Neuronal stem cell (in vitro differentiated cells): Measurements from ENCODE around the gene ITGA11.

Experiments
- DNase-seq: peaks from one replicate; pipeline ENCODE4 v3.0.0-alpha.2; 2013; ENCODE audit warnings: low spot score
- H2AFZ ChIP-seq: one replicate; pipeline ENCODE4 v1.6.1; 2013; ENCODE audit warnings: mild to moderate bottlenecking, low read length, inconsistent platforms
- H2AK5ac ChIP-seq: 2 replicates; pipeline ENCODE4 v1.6.1; 2013; ENCODE audit warnings: low read depth, mild to moderate bottlenecking, inconsistent platforms, low read length, moderate library complexity, mixed read lengths
- H2BK120ac ChIP-seq: 2 replicates; pipeline ENCODE4 v1.6.1; 2013; ENCODE audit warnings: low read depth, mild to moderate bottlenecking, inconsistent platforms, low read length, moderate library complexity, mixed read lengths
- H2BK12ac ChIP-seq: one replicate; pipeline ENCODE4 v1.6.1; 2013; ENCODE audit warnings: low read length, inconsistent platforms
- H2BK15ac ChIP-seq: 2 replicates; pipeline ENCODE4 v1.6.1; 2013; ENCODE audit warnings: mild to moderate bottlenecking, low read length, inconsistent platforms, mixed read lengths
- H2BK5ac ChIP-seq: one replicate; pipeline ENCODE4 v1.6.1; 2013; ENCODE audit warnings: inconsistent platforms, mild to moderate bottlenecking, low read length, moderate library complexity
- H3K14ac ChIP-seq: one replicate; pipeline ENCODE4 v1.6.1; 2013; ENCODE audit warnings: low read length, inconsistent platforms
- H3K18ac ChIP-seq: 2 replicates; pipeline ENCODE4 v1.6.1; 2013; ENCODE audit warnings: low read length, inconsistent platforms
- H3K23ac ChIP-seq: 2 replicates; pipeline ENCODE4 v1.6.1; 2013; ENCODE audit warnings: low read depth, mild to moderate bottlenecking, mixed read lengths, low read length, inconsistent platforms; ENCODE audit not compliant: poor library complexity
- H3K27ac ChIP-seq: replicated peaks from 3 replicates; pipeline ENCODE4 v1.5.1; 2013; ENCODE audit warnings: low read length, inconsistent platforms
- H3K27me3 ChIP-seq, 3 experiments: 2 replicates each; pipeline ENCODE4 v1.6.1; 2013; ENCODE audit warnings: low read length in 3 of 3, mild to moderate bottlenecking in 2 of 3, inconsistent platforms in 1 of 3, low read depth in 1 of 3, mixed read lengths in 1 of 3, moderate library complexity in 1 of 3; ENCODE audit not compliant: control insufficient read depth in 3 of 3, insufficient read depth in 3 of 3
- H3K36me3 ChIP-seq, 2 donors: replicated peaks in 1 of 2; 2 replicates each; pipeline ENCODE4 v1.6.1; 2013; ENCODE audit warnings: low read length in 2 of 2; ENCODE audit not compliant: control insufficient read depth in 2 of 2, insufficient read depth in 2 of 2
- H3K4ac ChIP-seq: 2 replicates; pipeline ENCODE4 v1.6.1; 2013; ENCODE audit warnings: inconsistent platforms, mild to moderate bottlenecking, low read length, moderate library complexity
- H3K4me1 ChIP-seq, 2 donors: 1 replicate in 1 of 2; 2 replicates in 1 of 2; pipeline ENCODE4 v1.6.1; 2013; ENCODE audit warnings: low read length in 2 of 2, low read depth in 1 of 2; ENCODE audit not compliant: control insufficient read depth in 2 of 2, insufficient read depth in 1 of 2
- H3K4me2 ChIP-seq: one replicate; pipeline ENCODE4 v1.6.1; 2013; ENCODE audit warnings: mild to moderate bottlenecking, low read length, inconsistent platforms; ENCODE audit not compliant: insufficient read depth, poor library complexity, severe bottlenecking
- H3K4me3 ChIP-seq, 2 donors: 2 replicates each; pipeline ENCODE4 v1.5.1; 2013; ENCODE audit warnings: low read length in 2 of 2, mild to moderate bottlenecking in 2 of 2, inconsistent platforms in 1 of 2, moderate library complexity in 1 of 2
- H3K79me1 ChIP-seq: one replicate; pipeline ENCODE4 v1.6.1; 2013; ENCODE audit warnings: low read depth, mild to moderate bottlenecking, inconsistent platforms, low read length, moderate library complexity
- H3K9ac ChIP-seq: one replicate; pipeline ENCODE4 v1.6.1; 2013; ENCODE audit warnings: mild to moderate bottlenecking, low read depth, low read length, inconsistent platforms; ENCODE audit not compliant: poor library complexity
- H3K9me3 ChIP-seq, 2 donors: replicated peaks in 1 of 2; 2 replicates each; pipeline versions ENCODE3 to v1.6.1; 2013; ENCODE audit warnings: low read length in 2 of 2, mild to moderate bottlenecking in 2 of 2, inconsistent platforms in 1 of 2, low read depth in 1 of 2, mixed read lengths in 1 of 2, moderate library complexity in 1 of 2; ENCODE audit not compliant: control insufficient read depth in 2 of 2, insufficient read depth in 1 of 2
- H4K8ac ChIP-seq: one replicate; pipeline ENCODE4 v1.6.1; 2013; ENCODE audit warnings: low read depth, mild to moderate bottlenecking, inconsistent platforms, low read length, moderate library complexity
- H4K91ac ChIP-seq: one replicate; pipeline ENCODE4 v1.6.1; 2013; ENCODE audit warnings: low read length, low read depth, mild to moderate bottlenecking, inconsistent platforms; ENCODE audit not compliant: poor library complexity
- WGBS, 2 donors: extraction: QIAGEN DNeasy Blood & Tissue Kit; methylation state at CpG; one replicate each; pipeline ENCODE4 v1.1.7; 2013; ENCODE audit warnings: missing lambda C conversion rate in 2 of 2, mixed read lengths in 1 of 2; ENCODE audit not compliant: insufficient read length in 2 of 2, insufficient replicate concordance in 1 of 2; ENCODE audit errors: extremely low coverage in 2 of 2; 5-methylcytosine and 5-hydroxymethylcytosine counted together

Gene ITGA11

GRCh38 chr15:68371160-68371559, 60.8 kb downstream of the ITGA11 start:
- Histone ChIP-seq H3K4me2 (no peak overlapping the region), H3K27ac (no peak overlapping the region), H3K18ac (no peak overlapping the region), H3K4me3 (no peak overlapping the region), H3K9me3 (no peaks in the 10 kb centered on the region), H2AFZ (no peak overlapping the region), H2BK120ac (no peak overlapping the region), H3K27me3 (no peaks in the 10 kb centered on the region), H2BK15ac (no peak overlapping the region), H3K79me1 (no peaks in the 10 kb centered on the region), H3K14ac (no peak overlapping the region), H3K4me1 (peaks cover 4 to 15% of the 10 kb centered on the region in 2 donors), H3K36me3 (no peaks in the 10 kb centered on the region), H4K91ac (no peak overlapping the region), H2BK12ac (no peak overlapping the region), H3K9ac (no peak overlapping the region), H2BK5ac (no peak overlapping the region), H3K4ac (no peak overlapping the region), H2AK5ac (no peak overlapping the region), H3K23ac (no peak overlapping the region), H4K8ac (no peak overlapping the region)
- DNase-seq = no peak
- no CpG with 5 or more reads among the region's 6 CpGs for WGBS, 2 donors

- DNase-seq = no peak
- Histone ChIP-seq H4K91ac (no peak overlapping the region), H3K79me1 (no peaks in the 10 kb centered on the region), H3K18ac (no peak overlapping the region), H3K4me3 (no peak overlapping the region), H2BK5ac (peak overlapping the region; percentile 19), H3K4me2 (no peak overlapping the region), H2BK12ac (no peak overlapping the region), H3K9me3 (no peaks in the 10 kb centered on the region), H2BK120ac (no peak overlapping the region), H3K27me3 (no peaks in the 10 kb centered on the region), H2AFZ (no peak overlapping the region), H2BK15ac (no peak overlapping the region), H3K23ac (no peak overlapping the region), H3K4me1 (peaks cover 4 to 15% of the 10 kb centered on the region in 2 donors), H3K9ac (no peak overlapping the region), H3K14ac (no peak overlapping the region), H3K4ac (no peak overlapping the region), H3K27ac (no peak overlapping the region), H3K36me3 (no peaks in the 10 kb centered on the region), H4K8ac (no peak overlapping the region), H2AK5ac (no peak overlapping the region)
- WGBS, 2 donors = no CpG with 5 or more reads among the region's 9 CpGs
These were observed 61.2 kb downstream of the ITGA11 start for GRCh38 chr15:68370768-68371151.

DNA sequence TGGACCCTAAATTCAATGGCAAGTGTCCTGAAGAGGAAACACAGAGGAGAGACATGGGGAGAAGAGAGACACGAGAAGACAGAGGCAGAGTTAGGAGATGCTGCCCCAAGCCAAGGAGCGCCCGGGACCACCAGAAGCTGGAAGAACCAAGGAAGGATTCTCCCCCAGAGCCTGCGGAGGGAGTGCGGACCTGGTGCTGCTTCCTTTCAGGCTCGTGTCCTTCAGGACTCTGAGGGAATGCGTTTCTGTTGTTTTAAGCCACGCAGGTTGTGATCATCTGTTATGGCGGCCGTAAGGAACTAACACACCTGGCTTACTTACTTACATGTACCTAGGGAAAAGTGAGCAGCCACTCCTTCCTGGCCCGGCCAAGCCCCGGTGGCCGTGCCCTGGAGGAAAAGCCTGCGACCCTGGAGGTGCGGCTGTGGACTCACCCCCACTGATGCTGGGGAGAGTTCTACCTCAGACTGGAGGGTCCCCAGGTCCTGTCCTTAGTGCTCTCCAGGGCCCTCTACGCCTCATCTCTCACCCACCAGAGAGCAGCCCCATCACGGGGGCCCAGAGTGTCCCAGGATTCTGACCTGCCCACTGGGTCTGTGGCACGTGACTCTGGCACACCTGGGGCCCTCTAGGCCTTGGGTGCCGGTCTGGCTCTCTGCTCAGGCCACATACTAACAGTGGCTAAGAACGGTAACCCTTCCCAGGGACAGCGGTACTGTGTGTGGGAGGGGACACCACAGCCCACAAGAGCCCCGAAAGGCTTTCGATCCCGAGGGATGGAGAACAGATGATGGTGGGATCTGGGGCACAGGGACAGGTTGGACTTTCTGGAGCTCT, 61.8 kb downstream of the ITGA11 start:
- no peak overlapping the region for H3K23ac ChIP-seq
- H3K18ac ChIP-seq = no peak overlapping the region
- no peak overlapping the region for H2AFZ ChIP-seq
- no peak overlapping the region for H3K4ac ChIP-seq
- no peak overlapping the region for H2BK12ac ChIP-seq
- H2AK5ac ChIP-seq = peak overlapping the region; percentile 53
- H2BK5ac ChIP-seq = peak overlapping the region; percentile 19
- H3K14ac ChIP-seq = no peak overlapping the region
- no peak overlapping the region for H4K91ac ChIP-seq
- no peak overlapping the region for H2BK15ac ChIP-seq
- H3K4me1 ChIP-seq = peaks cover 4 to 12% of the 10 kb centered on the region in 2 donors
- WGBS, 2 donors = no CpG with 5 or more reads among the region's 24 CpGs
- no peak overlapping the region for H3K9ac ChIP-seq
- H3K4me3 ChIP-seq = no peak overlapping the region
- no peak overlapping the region for H4K8ac ChIP-seq
- no peak overlapping the region for H2BK120ac ChIP-seq
- no peak for DNase-seq
- no peak overlapping the region for H3K27ac ChIP-seq
- H3K9me3 ChIP-seq = no peaks in the 10 kb centered on the region
- no peak overlapping the region for H3K4me2 ChIP-seq
- no peaks in the 10 kb centered on the region for H3K27me3 ChIP-seq
- no peaks in the 10 kb centered on the region for H3K36me3 ChIP-seq
- H3K79me1 ChIP-seq = no peaks in the 10 kb centered on the region

GRCh38 chr15:68368731-68369435, 63.1 kb downstream of the ITGA11 start:
- H3K9me3 ChIP-seq = no peaks in the 10 kb centered on the region
- no peak overlapping the region for H3K4me2 ChIP-seq
- no peak for DNase-seq
- H2AK5ac ChIP-seq = no peak overlapping the region
- no peak overlapping the region for H3K4ac ChIP-seq
- H3K36me3 ChIP-seq = no peaks in the 10 kb centered on the region
- H2BK12ac ChIP-seq = peak overlapping the region; percentile 50
- peak overlapping the region; percentile 34 for H3K23ac ChIP-seq
- no peaks in the 10 kb centered on the region for H3K27me3 ChIP-seq
- H4K8ac ChIP-seq = no peak overlapping the region
- peak overlapping the region; percentile 42 for H2BK5ac ChIP-seq
- peaks cover 0 to 6% of the 10 kb centered on the region in 2 donors for H3K4me1 ChIP-seq
- H2AFZ ChIP-seq = no peak overlapping the region
- no peak overlapping the region for H3K27ac ChIP-seq
- H3K9ac ChIP-seq = no peak overlapping the region
- peak overlapping the region in 1 of 2 donors; percentile 36 for H3K4me3 ChIP-seq
- no peak overlapping the region for H4K91ac ChIP-seq
- H2BK15ac ChIP-seq = no peak overlapping the region
- no peak overlapping the region for H3K14ac ChIP-seq
- no peak overlapping the region for H3K18ac ChIP-seq
- no peaks in the 10 kb centered on the region for H3K79me1 ChIP-seq
- WGBS, 2 donors = no CpG with 5 or more reads among the region's 9 CpGs
- H2BK120ac ChIP-seq = no peak overlapping the region
